GOT3 (cell line): ENCODE measurements around the gene GPER1.

Source experiments
- DNase-seq: peaks from one replicate; lab custom pipeline; 2025; ENCODE audit warnings: mixed read lengths; lab: John Stamatoyannopoulos, UW

GPER1 gene

GRCh38 chr7:1090686-1091643 is 3.1 kb downstream of the GPER1 start:
- no peak for DNase-seq

- no peak for DNase-seq
These were observed 3.7 kb downstream of the GPER1 start for GRCh38 chr7:1091644-1092027.

GRCh38 chr7:1092161-1092632 is 4.3 kb downstream of the GPER1 start:
- DNase-seq: no peak

GRCh38 chr7:1092806-1093501 is 5.0 kb downstream of the GPER1 start:
- DNase-seq: no peak

- no peak for DNase-seq
These were observed 5.6 kb downstream of the GPER1 start for GRCh38 chr7:1093502-1093843.

GRCh38 chr7:1093916-1094508 is 6.1 kb downstream of the GPER1 start:
- no peak for DNase-seq

GRCh38 chr7:1094870-1095269 is 7.0 kb downstream of the GPER1 start:
- no peak for DNase-seq

- DNase-seq: no peak
These were observed 7.8 kb downstream of the GPER1 start for GRCh38 chr7:1095621-1096155.

- no peak for DNase-seq
These were observed 8.5 kb downstream of the GPER1 start for GRCh38 chr7:1096156-1097119.

GRCh38 chr7:1097120-1097504 is 9.2 kb downstream of the GPER1 start:
- DNase-seq: no peak

GRCh38 chr7:1098243-1099153 is 10.6 kb downstream of the GPER1 start:
- DNase-seq: no peak

- DNase-seq: no peak
These were observed 11.2 kb downstream of the GPER1 start for GRCh38 chr7:1099154-1099542.

- no peak for DNase-seq
These were observed 11.7 kb downstream of the GPER1 start for GRCh38 chr7:1099637-1100036.

- no peak for DNase-seq
These were observed 12.5 kb downstream of the GPER1 start for GRCh38 chr7:1100386-1100785.

- no peak for DNase-seq
These were observed 13.1 kb downstream of the GPER1 start for GRCh38 chr7:1100834-1101562.

- DNase-seq: no peak
These were observed 13.9 kb downstream of the GPER1 start for GRCh38 chr7:1101563-1102431.

GRCh38 chr7:1103009-1103788 is 15.3 kb downstream of the GPER1 start:
- DNase-seq: no peak
